DND-41 (cell line): ENCODE measurements around the gene PLA2G4A.

Experiments used
- EZH2 ChIP-seq: IDR thresholded peaks from 3 replicates; pipeline ENCODE4 v1.6.1; 2012; ENCODE audit warnings: borderline replicate concordance, low read depth, mild to moderate bottlenecking, moderate library complexity, low read length, inconsistent platforms; ENCODE audit not compliant: severe bottlenecking
- TF ChIP-seq, protein P1 (sequence below): IDR thresholded peaks from 2 replicates; pipeline ENCODE4 v1.5.1; 2012; ENCODE audit warnings: borderline replicate concordance, low read length, moderate library complexity, mild to moderate bottlenecking; ENCODE audit not compliant: poor library complexity, severe bottlenecking; ENCODE audit errors: extremely low read depth

DNA sequence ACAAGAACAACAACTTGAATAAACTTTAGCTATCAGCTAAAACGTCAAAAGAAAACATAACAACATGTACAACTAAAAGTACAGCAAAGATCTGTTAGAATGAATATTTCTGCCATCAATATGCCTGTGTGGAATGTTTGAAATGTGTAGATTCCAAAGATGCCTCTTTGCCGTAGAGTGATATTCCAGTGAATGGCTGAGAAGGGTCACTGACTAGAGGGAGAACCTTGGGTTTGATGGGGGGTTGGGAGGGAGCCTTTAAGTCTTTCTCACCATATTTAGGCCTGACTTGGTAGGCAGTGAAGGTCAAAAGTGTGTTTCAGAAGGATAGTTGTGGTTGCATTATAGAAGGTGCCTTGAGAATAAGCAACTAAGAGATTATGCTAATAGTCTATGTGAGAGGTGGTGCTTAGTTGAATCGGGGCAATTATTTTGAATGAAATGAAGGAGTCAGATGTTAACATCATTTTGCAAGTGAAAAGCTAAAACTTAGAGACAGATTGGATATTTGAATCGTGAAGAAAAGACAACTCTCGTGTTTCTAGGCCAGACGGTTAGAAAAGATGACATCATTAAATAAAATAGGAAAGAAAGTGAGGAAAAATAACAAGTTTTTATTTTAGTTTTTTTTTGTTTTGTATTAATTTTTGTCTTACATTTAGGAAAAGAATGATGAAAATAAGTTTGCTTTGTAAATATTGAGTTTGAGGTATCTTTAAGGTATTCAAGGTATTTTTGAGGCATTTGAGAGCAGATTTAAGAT is 53.8 kb downstream of the PLA2G4A start:
- no peak for TF ChIP-seq EZH2
- TF ChIP-seq, protein P1, sequence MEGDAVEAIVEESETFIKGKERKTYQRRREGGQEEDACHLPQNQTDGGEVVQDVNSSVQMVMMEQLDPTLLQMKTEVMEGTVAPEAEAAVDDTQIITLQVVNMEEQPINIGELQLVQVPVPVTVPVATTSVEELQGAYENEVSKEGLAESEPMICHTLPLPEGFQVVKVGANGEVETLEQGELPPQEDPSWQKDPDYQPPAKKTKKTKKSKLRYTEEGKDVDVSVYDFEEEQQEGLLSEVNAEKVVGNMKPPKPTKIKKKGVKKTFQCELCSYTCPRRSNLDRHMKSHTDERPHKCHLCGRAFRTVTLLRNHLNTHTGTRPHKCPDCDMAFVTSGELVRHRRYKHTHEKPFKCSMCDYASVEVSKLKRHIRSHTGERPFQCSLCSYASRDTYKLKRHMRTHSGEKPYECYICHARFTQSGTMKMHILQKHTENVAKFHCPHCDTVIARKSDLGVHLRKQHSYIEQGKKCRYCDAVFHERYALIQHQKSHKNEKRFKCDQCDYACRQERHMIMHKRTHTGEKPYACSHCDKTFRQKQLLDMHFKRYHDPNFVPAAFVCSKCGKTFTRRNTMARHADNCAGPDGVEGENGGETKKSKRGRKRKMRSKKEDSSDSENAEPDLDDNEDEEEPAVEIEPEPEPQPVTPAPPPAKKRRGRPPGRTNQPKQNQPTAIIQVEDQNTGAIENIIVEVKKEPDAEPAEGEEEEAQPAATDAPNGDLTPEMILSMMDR: no peak
